ENCODE data around the gene YTHDC1. TPM values are rescaled to one million over a fixed set of nuclear protein-coding genes. Genes with fewer than 3 reads are reported as not detected.

The YTHDC1 gene
- 24.9 and 60.9 TPM in 2 replicates for total RNA-seq

GRCh38 chr4:68349649-68350360 lies at the start of gene YTHDC1:
TSS of gene YTHDC1 (minus strand) at chr4:68350090. CDS start at chr4:68349753, 337 bp downstream.

Other genes with a start within 250 kb of the YTHDC1 start
- not detected in 2 replicates for gene TMPRSS11F, start 220.2 kb downstream of the YTHDC1 start, total RNA-seq
- gene TMPRSS11B, start 104.4 kb downstream of the YTHDC1 start, total RNA-seq = not detected in 2 replicates
- not detected in 2 replicates for gene TMPRSS11E, start 97.4 kb upstream of the YTHDC1 start, total RNA-seq
- not detected in 2 replicates for gene UGT2B17, start 226.2 kb upstream of the YTHDC1 start, total RNA-seq